Neuronal stem cell (in vitro differentiated cells): Measurements from ENCODE around the gene EMSY.

Experiments used
- DNase-seq: peaks from one replicate; pipeline ENCODE4 v3.0.0-alpha.2; 2013; ENCODE audit warnings: low spot score
- H2AFZ ChIP-seq: one replicate; pipeline ENCODE4 v1.6.1; 2013; ENCODE audit warnings: mild to moderate bottlenecking, low read length, inconsistent platforms
- H2AK5ac ChIP-seq: 2 replicates; pipeline ENCODE4 v1.6.1; 2013; ENCODE audit warnings: low read depth, mild to moderate bottlenecking, inconsistent platforms, low read length, moderate library complexity, mixed read lengths
- H2BK120ac ChIP-seq: 2 replicates; pipeline ENCODE4 v1.6.1; 2013; ENCODE audit warnings: low read depth, mild to moderate bottlenecking, inconsistent platforms, low read length, moderate library complexity, mixed read lengths
- H2BK12ac ChIP-seq: one replicate; pipeline ENCODE4 v1.6.1; 2013; ENCODE audit warnings: low read length, inconsistent platforms
- H2BK15ac ChIP-seq: 2 replicates; pipeline ENCODE4 v1.6.1; 2013; ENCODE audit warnings: mild to moderate bottlenecking, low read length, inconsistent platforms, mixed read lengths
- H2BK5ac ChIP-seq: one replicate; pipeline ENCODE4 v1.6.1; 2013; ENCODE audit warnings: inconsistent platforms, mild to moderate bottlenecking, low read length, moderate library complexity
- H3K14ac ChIP-seq: one replicate; pipeline ENCODE4 v1.6.1; 2013; ENCODE audit warnings: low read length, inconsistent platforms
- H3K18ac ChIP-seq: 2 replicates; pipeline ENCODE4 v1.6.1; 2013; ENCODE audit warnings: low read length, inconsistent platforms
- H3K23ac ChIP-seq: 2 replicates; pipeline ENCODE4 v1.6.1; 2013; ENCODE audit warnings: low read depth, mild to moderate bottlenecking, mixed read lengths, low read length, inconsistent platforms; ENCODE audit not compliant: poor library complexity
- H3K27ac ChIP-seq: replicated peaks from 3 replicates; pipeline ENCODE4 v1.5.1; 2013; ENCODE audit warnings: low read length, inconsistent platforms
- H3K27me3 ChIP-seq, 3 experiments: 2 replicates each; pipeline ENCODE4 v1.6.1; 2013; ENCODE audit warnings: low read length in 3 of 3, mild to moderate bottlenecking in 2 of 3, inconsistent platforms in 1 of 3, low read depth in 1 of 3, mixed read lengths in 1 of 3, moderate library complexity in 1 of 3; ENCODE audit not compliant: control insufficient read depth in 3 of 3, insufficient read depth in 3 of 3
- H3K36me3 ChIP-seq, 2 donors: replicated peaks in 1 of 2; 2 replicates each; pipeline ENCODE4 v1.6.1; 2013; ENCODE audit warnings: low read length in 2 of 2; ENCODE audit not compliant: control insufficient read depth in 2 of 2, insufficient read depth in 2 of 2
- H3K4ac ChIP-seq: 2 replicates; pipeline ENCODE4 v1.6.1; 2013; ENCODE audit warnings: inconsistent platforms, mild to moderate bottlenecking, low read length, moderate library complexity
- H3K4me1 ChIP-seq, 2 donors: 1 replicate in 1 of 2; 2 replicates in 1 of 2; pipeline ENCODE4 v1.6.1; 2013; ENCODE audit warnings: low read length in 2 of 2, low read depth in 1 of 2; ENCODE audit not compliant: control insufficient read depth in 2 of 2, insufficient read depth in 1 of 2
- H3K4me2 ChIP-seq: one replicate; pipeline ENCODE4 v1.6.1; 2013; ENCODE audit warnings: mild to moderate bottlenecking, low read length, inconsistent platforms; ENCODE audit not compliant: insufficient read depth, poor library complexity, severe bottlenecking
- H3K4me3 ChIP-seq, 2 donors: 2 replicates each; pipeline ENCODE4 v1.5.1; 2013; ENCODE audit warnings: low read length in 2 of 2, mild to moderate bottlenecking in 2 of 2, inconsistent platforms in 1 of 2, moderate library complexity in 1 of 2
- H3K79me1 ChIP-seq: one replicate; pipeline ENCODE4 v1.6.1; 2013; ENCODE audit warnings: low read depth, mild to moderate bottlenecking, inconsistent platforms, low read length, moderate library complexity
- H3K9ac ChIP-seq: one replicate; pipeline ENCODE4 v1.6.1; 2013; ENCODE audit warnings: mild to moderate bottlenecking, low read depth, low read length, inconsistent platforms; ENCODE audit not compliant: poor library complexity
- H3K9me3 ChIP-seq, 2 donors: replicated peaks in 1 of 2; 2 replicates each; pipeline versions ENCODE3 to v1.6.1; 2013; ENCODE audit warnings: low read length in 2 of 2, mild to moderate bottlenecking in 2 of 2, inconsistent platforms in 1 of 2, low read depth in 1 of 2, mixed read lengths in 1 of 2, moderate library complexity in 1 of 2; ENCODE audit not compliant: control insufficient read depth in 2 of 2, insufficient read depth in 1 of 2
- H4K8ac ChIP-seq: one replicate; pipeline ENCODE4 v1.6.1; 2013; ENCODE audit warnings: low read depth, mild to moderate bottlenecking, inconsistent platforms, low read length, moderate library complexity
- H4K91ac ChIP-seq: one replicate; pipeline ENCODE4 v1.6.1; 2013; ENCODE audit warnings: low read length, low read depth, mild to moderate bottlenecking, inconsistent platforms; ENCODE audit not compliant: poor library complexity
- WGBS, 2 donors: extraction: QIAGEN DNeasy Blood & Tissue Kit; methylation state at CpG; one replicate each; pipeline ENCODE4 v1.1.7; 2013; ENCODE audit warnings: missing lambda C conversion rate in 2 of 2, mixed read lengths in 1 of 2; ENCODE audit not compliant: insufficient read length in 2 of 2, insufficient replicate concordance in 1 of 2; ENCODE audit errors: extremely low coverage in 2 of 2; 5-methylcytosine and 5-hydroxymethylcytosine counted together

The EMSY gene

GRCh38 chr11:76550781-76551180 is 106.0 kb downstream of the EMSY start:
- H2BK5ac ChIP-seq = no peak overlapping the region
- no peak overlapping the region for H2BK15ac ChIP-seq
- H3K4ac ChIP-seq = no peak overlapping the region
- no peak overlapping the region for H3K4me3 ChIP-seq
- H3K23ac ChIP-seq = no peak overlapping the region
- no peaks in the 10 kb centered on the region for H3K27me3 ChIP-seq
- H3K4me2 ChIP-seq = no peak overlapping the region
- H3K4me1 ChIP-seq = no peaks in the 10 kb centered on the region
- H3K27ac ChIP-seq = no peak overlapping the region
- no peak overlapping the region for H2BK120ac ChIP-seq
- no CpG with 5 or more reads among the region's 7 CpGs for WGBS, 2 donors
- H3K18ac ChIP-seq = no peak overlapping the region
- H3K9ac ChIP-seq = no peak overlapping the region
- no peak overlapping the region for H3K14ac ChIP-seq
- H4K91ac ChIP-seq = no peak overlapping the region
- no peak overlapping the region for H2BK12ac ChIP-seq
- H3K79me1 ChIP-seq = no peaks in the 10 kb centered on the region
- H3K36me3 ChIP-seq = peaks cover 6 to 73% of the 10 kb centered on the region in 2 donors
- peaks cover 0 to 9% of the 10 kb centered on the region in 2 donors for H3K9me3 ChIP-seq
- no peak overlapping the region for H4K8ac ChIP-seq
- DNase-seq = no peak
- no peak overlapping the region for H2AFZ ChIP-seq
- H2AK5ac ChIP-seq = no peak overlapping the region

DNA sequence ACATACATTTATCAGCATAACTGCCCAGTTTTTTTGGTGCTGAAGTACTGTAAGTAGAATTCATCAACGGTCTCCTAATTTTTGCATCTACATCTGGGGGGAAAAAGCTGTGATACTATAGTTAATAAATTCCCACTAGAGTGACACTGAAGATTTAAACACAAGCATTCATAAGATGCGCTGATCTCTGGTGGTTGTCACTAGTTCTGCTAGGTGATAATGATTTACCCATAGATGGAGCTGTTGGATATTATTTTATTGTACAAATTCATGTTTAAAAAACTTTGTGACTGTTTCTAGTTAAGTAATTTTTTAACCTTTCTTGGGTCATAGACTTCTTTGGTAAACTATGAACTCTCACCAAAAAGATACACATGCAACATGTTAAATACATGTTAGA is 106.6 kb downstream of the EMSY start:
- H3K9me3 ChIP-seq = peaks cover 0 to 9% of the 10 kb centered on the region in 2 donors
- no peak for DNase-seq
- no peaks in the 10 kb centered on the region for H3K79me1 ChIP-seq
- no peak overlapping the region for H2BK12ac ChIP-seq
- H3K36me3 ChIP-seq = peaks cover 3 to 67% of the 10 kb centered on the region in 2 donors
- H2BK5ac ChIP-seq = no peak overlapping the region
- H3K4me1 ChIP-seq = no peaks in the 10 kb centered on the region
- H3K27me3 ChIP-seq = no peaks in the 10 kb centered on the region
- no peak overlapping the region for H3K4ac ChIP-seq
- H3K27ac ChIP-seq = no peak overlapping the region
- H2AFZ ChIP-seq = no peak overlapping the region
- H3K9ac ChIP-seq = no peak overlapping the region
- no CpG with 5 or more reads among the region's 2 CpGs for WGBS, 2 donors
- no peak overlapping the region for H3K4me3 ChIP-seq
- no peak overlapping the region for H3K18ac ChIP-seq
- no peak overlapping the region for H3K4me2 ChIP-seq
- no peak overlapping the region for H4K91ac ChIP-seq
- H2BK120ac ChIP-seq = no peak overlapping the region
- no peak overlapping the region for H2BK15ac ChIP-seq
- H2AK5ac ChIP-seq = no peak overlapping the region
- H3K23ac ChIP-seq = no peak overlapping the region
- H3K14ac ChIP-seq = no peak overlapping the region
- H4K8ac ChIP-seq = no peak overlapping the region

DNA sequence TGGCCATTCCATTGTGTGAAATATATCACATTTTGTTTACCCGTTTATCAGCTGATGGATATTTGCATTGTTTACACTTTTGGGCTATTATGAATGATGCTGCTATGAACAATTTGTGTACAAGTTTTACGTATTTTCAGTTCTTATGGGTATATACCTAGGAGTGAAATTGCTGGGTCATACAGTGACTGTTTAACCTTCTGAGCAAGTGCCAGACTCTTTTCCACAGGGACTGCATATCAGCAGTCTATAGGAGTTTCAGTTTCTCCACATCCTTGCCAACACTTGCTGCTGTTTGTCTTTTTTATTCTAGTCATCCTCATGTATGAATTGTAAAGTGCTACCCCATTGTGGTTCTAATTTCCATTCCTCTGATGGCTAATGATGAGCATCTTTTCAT is 108.2 kb downstream of the EMSY start:
- no CpG with 5 or more reads among the region's 2 CpGs for WGBS, 2 donors
- H2BK120ac ChIP-seq = no peak overlapping the region
- H2AK5ac ChIP-seq = no peak overlapping the region
- H4K8ac ChIP-seq = no peak overlapping the region
- H3K14ac ChIP-seq = no peak overlapping the region
- no peaks in the 10 kb centered on the region for H3K79me1 ChIP-seq
- H3K18ac ChIP-seq = no peak overlapping the region
- no peak overlapping the region for H3K9ac ChIP-seq
- no peak overlapping the region for H4K91ac ChIP-seq
- H3K4me3 ChIP-seq = no peak overlapping the region
- no peak overlapping the region for H2BK15ac ChIP-seq
- no peak overlapping the region for H2AFZ ChIP-seq
- H3K4me1 ChIP-seq = no peaks in the 10 kb centered on the region
- no peak overlapping the region for H2BK5ac ChIP-seq
- no peak overlapping the region for H3K4ac ChIP-seq
- no peak overlapping the region for H3K27ac ChIP-seq
- no peak overlapping the region for H3K4me2 ChIP-seq
- H3K9me3 ChIP-seq = peaks cover 0 to 9% of the 10 kb centered on the region in 2 donors
- no peak overlapping the region for H2BK12ac ChIP-seq
- no peak overlapping the region for H3K23ac ChIP-seq
- no peaks in the 10 kb centered on the region for H3K27me3 ChIP-seq
- H3K36me3 ChIP-seq = peaks cover 3 to 51% of the 10 kb centered on the region in 2 donors
- DNase-seq = no peak

- Histone ChIP-seq H3K9me3 (peaks cover 0 to 9% of the 10 kb centered on the region in 2 donors), H3K14ac (no peak overlapping the region), H2BK120ac (no peak overlapping the region), H2BK5ac (no peak overlapping the region), H3K36me3 (peaks cover 3 to 42% of the 10 kb centered on the region in 2 donors), H2BK12ac (no peak overlapping the region), H3K4ac (no peak overlapping the region), H3K4me1 (no peaks in the 10 kb centered on the region), H3K4me3 (no peak overlapping the region), H3K9ac (no peak overlapping the region), H3K4me2 (no peak overlapping the region), H3K79me1 (no peaks in the 10 kb centered on the region), H3K27ac (no peak overlapping the region), H2BK15ac (no peak overlapping the region), H4K91ac (no peak overlapping the region), H3K27me3 (no peaks in the 10 kb centered on the region), H2AFZ (no peak overlapping the region), H3K18ac (no peak overlapping the region), H2AK5ac (no peak overlapping the region), H3K23ac (no peak overlapping the region), H4K8ac (no peak overlapping the region)
- no peak for DNase-seq
- WGBS, 2 donors = no CpG with 5 or more reads among the region's 8 CpGs
Measured at GRCh38 chr11:76553554-76554476, 109.0 kb downstream of the EMSY start.
